ENCODE results near the gene ZNF584. TPM values are rescaled to one million over a fixed set of nuclear protein-coding genes. Genes with fewer than 3 reads are reported as not detected.

Gene ZNF584
- total RNA-seq, 2 experiments from 2014 or later, result 9.8 to 10.4 TPM

- BruUV-seq (replicated peaks), result no TSS peak
- CTCF ChIA-PET (ENCODE audit: unreplicated experiment), result no interaction called here
- Histone ChIP-seq H4K20me1 (ENCODE audit: insufficient read depth, low read length) (peaks cover 7% of the 10 kb centered on the region; the same call in 1 of the 2 replicates), H3K79me2 (ENCODE audit: insufficient read depth, low read depth, low read length) (peaks cover 22% of the 10 kb centered on the region), H3K4me1 (ENCODE audit: insufficient read depth, low read length, poor library complexity, severe bottlenecking) (no peaks in the 10 kb centered on the region), H3K9me3 (ENCODE audit: low read length) (no peaks in the 10 kb centered on the region), H3K27ac (ENCODE audit: low read depth, low read length, poor library complexity, severe bottlenecking) (no peak overlapping the region), H2AFZ (ENCODE audit: low read length) (no peak overlapping the region), H3K36me3 (ENCODE audit: insufficient read depth, low read length) (peaks cover 73% of the 10 kb centered on the region), H3K4me3 (ENCODE audit: low read depth, low read length, poor library complexity, severe bottlenecking) (no peak overlapping the region), H3K9me2 (ENCODE audit: insufficient read depth, low read length) (no peaks in the 10 kb centered on the region), H3K4me2 (ENCODE audit: low read length) (no peak overlapping the region)
- no peak for DNase-seq (ENCODE audit: low spot score)
- TF ChIP-seq CTCF (conservative IDR thresholded peaks at IDR 0.05; ENCODE audit: low read length), result no peak
- TF ChIP-seq EZH2phosphoT487 (IDR thresholded peaks at IDR 0.05; ENCODE audit: borderline replicate concordance, low read depth, low read length), result no peak
- intact Hi-C loops (cut with micrococcal nuclease; ENCODE audit: unreplicated experiment), result no loop called here
- POLR2A ChIA-PET, result no interaction called here
Observed at GRCh38 chr19:58394821-58395219, 13.6 kb upstream of the ZNF584 start.

- CTCF ChIA-PET (ENCODE audit: unreplicated experiment), result no interaction called here
- no TSS peak for BruUV-seq (replicated peaks)
- H3K9me3 ChIP-seq (ENCODE audit: low read length), result no peaks in the 10 kb centered on the region
- no peak within 1 kb of the TSS for H2AFZ ChIP-seq (ENCODE audit: low read length)
- peaks cover 7% of the 10 kb centered on the region; the same call in 1 of the 2 replicates for H4K20me1 ChIP-seq (ENCODE audit: insufficient read depth, low read length)
- no peak within 1 kb of the TSS for H3K27ac ChIP-seq (ENCODE audit: low read depth, low read length, poor library complexity, severe bottlenecking)
- POLR2A ChIA-PET, result no interaction called here
- intact Hi-C loops (cut with micrococcal nuclease; ENCODE audit: unreplicated experiment), result no loop called here
- DNase-seq (ENCODE audit: low spot score), result no peak
- no peak within 1 kb of the TSS for H3K4me3 ChIP-seq (ENCODE audit: low read depth, low read length, poor library complexity, severe bottlenecking)
- H3K79me2 ChIP-seq (ENCODE audit: insufficient read depth, low read depth, low read length), result peaks cover 16% of the 10 kb centered on the region
- H3K9me2 ChIP-seq (ENCODE audit: insufficient read depth, low read length), result no peaks in the 10 kb centered on the region
- H3K4me2 ChIP-seq (ENCODE audit: low read length), result no peak within 1 kb of the TSS
- TF ChIP-seq CTCF (conservative IDR thresholded peaks at IDR 0.05; ENCODE audit: low read length) (no peak), EZH2phosphoT487 (IDR thresholded peaks at IDR 0.05; ENCODE audit: borderline replicate concordance, low read depth, low read length) (no peak)
- H3K4me1 ChIP-seq (ENCODE audit: insufficient read depth, low read length, poor library complexity, severe bottlenecking), result no peaks in the 10 kb centered on the region
- peaks cover 67% of the 10 kb centered on the region for H3K36me3 ChIP-seq (ENCODE audit: insufficient read depth, low read length)
Observed at GRCh38 chr19:58395220-58395978, 13.1 kb upstream of the ZNF584 start, which contains the start of gene RNF225. RNF225 (plus strand) TSS chr19:58395656; CDS start chr19:58396090, 434 bp downstream.

GRCh38 chr19:58395979-58396627 lies 12.3 kb upstream of the ZNF584 start:
- no peak overlapping the region for H2AFZ ChIP-seq (ENCODE audit: low read length)
- no peak overlapping the region for H3K4me2 ChIP-seq (ENCODE audit: low read length)
- ChIA-PET CTCF (ENCODE audit: unreplicated experiment) (no interaction called here), POLR2A (no interaction called here)
- H3K9me2 ChIP-seq (ENCODE audit: insufficient read depth, low read length), result no peaks in the 10 kb centered on the region
- TF ChIP-seq CTCF (conservative IDR thresholded peaks at IDR 0.05; ENCODE audit: low read length) (no peak), EZH2phosphoT487 (IDR thresholded peaks at IDR 0.05; ENCODE audit: borderline replicate concordance, low read depth, low read length) (no peak)
- H3K9me3 ChIP-seq (ENCODE audit: low read length), result no peaks in the 10 kb centered on the region
- H3K4me1 ChIP-seq (ENCODE audit: insufficient read depth, low read length, poor library complexity, severe bottlenecking), result peaks cover 5% of the 10 kb centered on the region
- H4K20me1 ChIP-seq (ENCODE audit: insufficient read depth, low read length), result peaks cover 3% of the 10 kb centered on the region; the same call in 1 of the 2 replicates
- H3K79me2 ChIP-seq (ENCODE audit: insufficient read depth, low read depth, low read length), result peaks cover 9% of the 10 kb centered on the region; the same call in 1 of the 2 replicates
- peaks cover 60% of the 10 kb centered on the region for H3K36me3 ChIP-seq (ENCODE audit: insufficient read depth, low read length)
- no peak for DNase-seq (ENCODE audit: low spot score)
- intact Hi-C loops (cut with micrococcal nuclease; ENCODE audit: unreplicated experiment), result no loop called here
- H3K4me3 ChIP-seq (ENCODE audit: low read depth, low read length, poor library complexity, severe bottlenecking), result no peak overlapping the region
- H3K27ac ChIP-seq (ENCODE audit: low read depth, low read length, poor library complexity, severe bottlenecking), result no peak overlapping the region
- BruUV-seq (replicated peaks), result no TSS peak

Data from OCI-LY7 (cell line).